ENCODE data around the gene MCF2L.

Gene MCF2L

GRCh38 chr13:112985803-112986408 lies 16.9 kb downstream of the MCF2L start:
- no peak for TF ChIP-seq FOXP2 (optimal IDR thresholded peaks at IDR 0.05; ENCODE audit: borderline replicate concordance, extremely low read depth, extremely low read length, insufficient read depth)
- TF ChIP-seq POLR2AphosphoS5 (IDR thresholded peaks at IDR 0.05; ENCODE audit: low read depth, low read length): no peak
- no peak for TF ChIP-seq SIN3A (IDR thresholded peaks at IDR 0.05; ENCODE audit: borderline replicate concordance, insufficient read depth, low read length)
- TF ChIP-seq TAF1 (IDR thresholded peaks at IDR 0.05; ENCODE audit: borderline replicate concordance, insufficient read depth, low read length): no peak
- TF ChIP-seq REST (IDR thresholded peaks at IDR 0.05; ENCODE audit: insufficient read depth in 1 of 2, low read depth in 2 of 2, low read length in 2 of 2): no peak

GRCh38 chr13:112986470-112986869 lies 17.5 kb downstream of the MCF2L start:
- no peak for TF ChIP-seq SIN3A (IDR thresholded peaks at IDR 0.05; ENCODE audit: borderline replicate concordance, insufficient read depth, low read length)
- no peak for TF ChIP-seq POLR2AphosphoS5 (IDR thresholded peaks at IDR 0.05; ENCODE audit: low read depth, low read length)
- TF ChIP-seq REST (IDR thresholded peaks at IDR 0.05; ENCODE audit: insufficient read depth in 1 of 2, low read depth in 2 of 2, low read length in 2 of 2): no peak
- TF ChIP-seq TAF1 (IDR thresholded peaks at IDR 0.05; ENCODE audit: borderline replicate concordance, insufficient read depth, low read length): no peak
- no peak for TF ChIP-seq FOXP2 (optimal IDR thresholded peaks at IDR 0.05; ENCODE audit: borderline replicate concordance, extremely low read depth, extremely low read length, insufficient read depth)

GRCh38 chr13:112986946-112987681 lies 18.1 kb downstream of the MCF2L start:
- TF ChIP-seq SIN3A (IDR thresholded peaks at IDR 0.05; ENCODE audit: borderline replicate concordance, insufficient read depth, low read length) (no peak), FOXP2 (optimal IDR thresholded peaks at IDR 0.05; ENCODE audit: borderline replicate concordance, extremely low read depth, extremely low read length, insufficient read depth) (no peak), REST (IDR thresholded peaks at IDR 0.05; ENCODE audit: insufficient read depth in 1 of 2, low read depth in 2 of 2, low read length in 2 of 2) (no peak), POLR2AphosphoS5 (IDR thresholded peaks at IDR 0.05; ENCODE audit: low read depth, low read length) (no peak), TAF1 (IDR thresholded peaks at IDR 0.05; ENCODE audit: borderline replicate concordance, insufficient read depth, low read length) (no peak)

DNA sequence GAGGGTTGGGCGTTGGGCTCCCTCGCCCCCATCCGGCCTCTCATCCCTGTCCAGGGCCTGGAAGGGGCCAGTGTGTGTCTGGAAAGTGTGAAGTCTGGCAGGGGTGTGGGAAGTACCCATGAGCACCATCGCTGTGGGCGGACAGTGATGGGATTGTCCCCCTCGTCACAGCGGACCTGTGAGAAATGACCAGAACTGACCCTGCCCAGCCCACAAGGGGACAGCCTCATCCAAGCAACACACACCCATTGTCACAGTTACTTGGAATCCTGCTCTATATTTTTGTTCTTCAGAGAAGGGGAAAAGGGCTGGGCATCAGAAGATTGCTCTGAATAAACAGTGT lies 18.6 kb downstream of the MCF2L start:
- no peak for TF ChIP-seq FOXP2 (optimal IDR thresholded peaks at IDR 0.05; ENCODE audit: borderline replicate concordance, extremely low read depth, extremely low read length, insufficient read depth)
- TF ChIP-seq TAF1 (IDR thresholded peaks at IDR 0.05; ENCODE audit: borderline replicate concordance, insufficient read depth, low read length): no peak
- no peak for TF ChIP-seq POLR2AphosphoS5 (IDR thresholded peaks at IDR 0.05; ENCODE audit: low read depth, low read length)
- no peak for TF ChIP-seq SIN3A (IDR thresholded peaks at IDR 0.05; ENCODE audit: borderline replicate concordance, insufficient read depth, low read length)
- TF ChIP-seq REST (IDR thresholded peaks at IDR 0.05; ENCODE audit: insufficient read depth in 1 of 2, low read depth in 2 of 2, low read length in 2 of 2): no peak
